Measurements from ENCODE around the gene RAB20. TPM values are rescaled to one million over a fixed set of nuclear protein-coding genes. Genes with fewer than 3 reads are reported as not detected.

Gene RAB20
- total and polyA plus RNA-seq, 9 of the 15 experiments (the other 6 are each of a cell fraction or from before 2014, with no cell fraction given): 0.62 to 9.2 (median 5.4) TPM

- TF ChIP-seq ELF2 (CRISPR knock-in tag; IDR thresholded peaks at IDR 0.05): peak; percentile 37; the same call in 1 of the 2 replicates
- no peak for TF ChIP-seq ZZZ3 (IDR thresholded peaks at IDR 0.05)
- peak in 1 of 2 experiments; percentile 66; a peak in 2 of 4 replicates for TF ChIP-seq TEAD1 (CRISPR knock-in tag; IDR thresholded peaks at IDR 0.05)
- TF ChIP-seq EGR1 (conservative IDR thresholded peaks at IDR 0.05): no peak; the same call in 1 of the 2 replicates
- TF ChIP-seq NR2C2 (CRISPR knock-in tag; IDR thresholded peaks at IDR 0.05): no peak
- TF ChIP-seq NR2C2 (tag; IDR thresholded peaks at IDR 0.05): peak; percentile 71
- TF ChIP-seq TCF3 (CRISPR knock-in tag; IDR thresholded peaks at IDR 0.05): peak; percentile 96
- 0 out of 2 replicates have a peak, but pooled peaks have one; percentile 14 for TF ChIP-seq ETS1 (conservative IDR thresholded peaks at IDR 0.05; ENCODE audit: control insufficient read depth, low read depth, low read length)
- no peak for TF ChIP-seq ILF3 (IDR thresholded peaks at IDR 0.05; ENCODE audit: borderline replicate concordance)
- TF ChIP-seq ZNF512 (tag; IDR thresholded peaks at IDR 0.05): no peak
- TF ChIP-seq E2F4 (CRISPR knock-in tag; IDR thresholded peaks at IDR 0.05; ENCODE audit: low read depth): no peak
- peak; percentile 41; the same call in 1 of the 2 replicates for TF ChIP-seq CUX1 (CRISPR knock-in tag; IDR thresholded peaks at IDR 0.05)
- no peak for TF ChIP-seq ZNF699 (CRISPR knock-in tag; IDR thresholded peaks at IDR 0.05; ENCODE audit: insufficient replicate concordance)
- TF ChIP-seq ZSCAN32 (CRISPR knock-in tag; IDR thresholded peaks at IDR 0.05): no peak
- no peak for TF ChIP-seq ZNF551 (CRISPR knock-in tag; IDR thresholded peaks at IDR 0.05)
- TF ChIP-seq RNF2 (IDR thresholded peaks at IDR 0.05): 0 out of 2 replicates have a peak, but pooled peaks have one; percentile 48
- no peak for TF ChIP-seq SP1 (CRISPR knock-in tag; IDR thresholded peaks at IDR 0.05)
- no peak for TF ChIP-seq PPARD (CRISPR knock-in tag; IDR thresholded peaks at IDR 0.05)
- TF ChIP-seq STAT5B (CRISPR knock-in tag; IDR thresholded peaks at IDR 0.05): no peak
These were observed 54.5 kb downstream of the RAB20 start (continued) for GRCh38 chr13:110506859-110507566.
